ENCODE results near the gene RAP2A. TPM values are rescaled to one million over a fixed set of nuclear protein-coding genes. Genes with fewer than 3 reads are reported as not detected.

The RAP2A gene
- total RNA-seq, 6 experiments from 2014 or later: 7.4 to 16.5 (median 8.8) TPM

GRCh38 chr13:97422118-97423054, 11.6 kb upstream of the RAP2A start:
- DNase-seq (no peak), ATAC-seq (no peak)
- Histone ChIP-seq H3K27ac (no peak overlapping the region), H3K27me3 (no peaks in the 10 kb centered on the region), H3K4me1 (no peaks in the 10 kb centered on the region), H3K9me3 (no peaks in the 10 kb centered on the region), H3K4me3 (no peak overlapping the region), H3K36me3 (no peaks in the 10 kb centered on the region)
- intact Hi-C loops (cut with DNase I): no loop called here
- TF ChIP-seq CTCF (IDR thresholded peaks at IDR 0.05): no peak
- TF ChIP-seq POLR2A (IDR thresholded peaks at IDR 0.05): no peak
- WGBS (ENCODE audit: insufficient coverage, low coverage, low lambda C conversion rate, missing lambda C conversion rate): 60% methylated on average over 5 of the region's 8 CpGs

GRCh38 chr13:97423300-97424045, 10.5 kb upstream of the RAP2A start:
- Histone ChIP-seq H3K27ac (no peak overlapping the region), H3K9me3 (no peaks in the 10 kb centered on the region), H3K4me1 (no peaks in the 10 kb centered on the region), H3K27me3 (no peaks in the 10 kb centered on the region), H3K4me3 (no peak overlapping the region), H3K36me3 (no peaks in the 10 kb centered on the region)
- intact Hi-C loops (cut with DNase I): no loop called here
- DNase-seq: no peak
- peak in 2 of 4 donors; percentile 28 to 43 for ATAC-seq
- 79% methylated on average over 8 of the region's 8 CpGs for WGBS (ENCODE audit: insufficient coverage, low coverage, low lambda C conversion rate, missing lambda C conversion rate)
- no peak for TF ChIP-seq CTCF (IDR thresholded peaks at IDR 0.05)
- no peak for TF ChIP-seq POLR2A (IDR thresholded peaks at IDR 0.05)

- H3K4me3 ChIP-seq: no peak overlapping the region
- H3K27me3 ChIP-seq: no peaks in the 10 kb centered on the region
- no peak for DNase-seq
- no peak for TF ChIP-seq CTCF (IDR thresholded peaks at IDR 0.05)
- no peak for TF ChIP-seq POLR2A (IDR thresholded peaks at IDR 0.05)
- WGBS (ENCODE audit: insufficient coverage, low coverage, low lambda C conversion rate, missing lambda C conversion rate): 71% methylated on average over 2 of the region's 2 CpGs
- H3K9me3 ChIP-seq: no peaks in the 10 kb centered on the region
- no peak for ATAC-seq
- no peaks in the 10 kb centered on the region for H3K4me1 ChIP-seq
- intact Hi-C loops (cut with DNase I): no loop called here
- no peaks in the 10 kb centered on the region for H3K36me3 ChIP-seq
- H3K27ac ChIP-seq: no peak overlapping the region
Observed at GRCh38 chr13:97425590-97425989, 8.4 kb upstream of the RAP2A start.

- intact Hi-C loops (cut with DNase I): no loop called here
- H3K27me3 ChIP-seq: no peaks in the 10 kb centered on the region
Observed at GRCh38 chr13:97426695-97427094, 7.3 kb upstream of the RAP2A start.

More at GRCh38 chr13:97426695-97427094, 7.3 kb upstream of the RAP2A start:
- Histone ChIP-seq H3K9me3 (no peaks in the 10 kb centered on the region), H3K36me3 (no peaks in the 10 kb centered on the region), H3K4me1 (no peaks in the 10 kb centered on the region), H3K4me3 (no peak overlapping the region), H3K27ac (no peak overlapping the region)
- DNase-seq (no peak), ATAC-seq (peak; percentile 59 to 81 (median 78))
- WGBS (ENCODE audit: insufficient coverage, low coverage, low lambda C conversion rate, missing lambda C conversion rate): 45% methylated on average over 3 of the region's 3 CpGs
- TF ChIP-seq CTCF (IDR thresholded peaks at IDR 0.05) (no peak), POLR2A (IDR thresholded peaks at IDR 0.05) (no peak)
